Activated T-helper 2 cell treated with anti-CD3 and anti-CD28 coated beads, Interferon-gamma antibody, Interleukin-2, Interleukin-4, amounts not matched to agents 10 μg/mL and 5 μg/mL and 100 μg/mL, durations not matched to agents 14 hours and 24 hours and 36 hours (primary cell): ENCODE results near the gene ACACA. TPM values are rescaled to one million over a fixed set of nuclear protein-coding genes. Genes with fewer than 3 reads are reported as not detected.
"Not testable (repeated sequence)": the region's sequence is repeated elsewhere in the genome, so short reads cannot be mapped to it uniquely, and the experiment has no call there.

Experiments used
- DNase-seq: peaks from one replicate; pipeline ENCODE4 v3.0.0; 2021; ENCODE audit warnings: low spot score
- H3K27ac Mint-ChIP-seq: one replicate; pipeline ENCODE4 v1.8.0; 2021; ENCODE audit warnings: mixed read lengths
- H3K27me3 Mint-ChIP-seq: one replicate; pipeline ENCODE4 v1.8.0; 2021; ENCODE audit warnings: low read depth, mixed read lengths
- H3K36me3 Mint-ChIP-seq: one replicate; pipeline ENCODE4 v1.8.0; 2021; ENCODE audit warnings: low read depth, mixed read lengths
- H3K4me1 Mint-ChIP-seq: one replicate; pipeline ENCODE4 v1.8.0; 2021; ENCODE audit warnings: low read depth, mixed read lengths
- H3K4me3 Mint-ChIP-seq: one replicate; pipeline ENCODE4 v1.8.0; 2021; ENCODE audit warnings: low read depth, mild to moderate bottlenecking, moderate library complexity, mixed read lengths
- H3K9me3 Mint-ChIP-seq: one replicate; pipeline ENCODE4 v1.8.0; 2021; ENCODE audit warnings: mixed read lengths
- intact Hi-C: fragments of 100-400 bp; cut with micrococcal nuclease; formaldehyde crosslinking; loops from one replicate; pipeline ENCODE4 v1.15.1; 2023
- total RNA-seq: library from RNA; stranded (reverse); gene quantifications from 2 replicates; pipeline ENCODE4 v1.2.3, GENCODE V29; 2022

ACACA gene
- total RNA-seq, 1 donor from 2014 or later, result 109 TPM

- no peaks in the 10 kb centered on the region for H3K27me3 Mint-ChIP-seq
Observed at GRCh38 chr17:37358830-37359681, 47.6 kb downstream of the ACACA start.

GRCh38 chr17:37358098-37358829, 48.4 kb downstream of the ACACA start:
- Mint-ChIP-seq H3K27me3 (no peaks in the 10 kb centered on the region), H3K4me3 (peak overlapping the region; percentile 96), H3K4me1 (peaks cover 20% of the 10 kb centered on the region), H3K9me3 (no peaks in the 10 kb centered on the region), H3K36me3 (peaks cover 18% of the 10 kb centered on the region), H3K27ac (peak overlapping the region; percentile 83)
- peak; percentile 31 for DNase-seq
- intact Hi-C loops, result loop anchor here (5.0 kb wide), 1 partner anchor 34 kb away; no protein-coding TSS in a partner anchor

More at GRCh38 chr17:37358830-37359681, 47.6 kb downstream of the ACACA start:
- H3K4me1 Mint-ChIP-seq, result peaks cover 20% of the 10 kb centered on the region
- H3K27ac Mint-ChIP-seq, result peak overlapping the region; percentile 83
- H3K9me3 Mint-ChIP-seq, result no peaks in the 10 kb centered on the region
- peak overlapping the region; percentile 96 for H3K4me3 Mint-ChIP-seq
- intact Hi-C loops, result loop anchor here (5.0 kb wide), 1 partner anchor 33 kb away; no protein-coding TSS in a partner anchor
- peak; percentile 92 for DNase-seq
- peaks cover 15% of the 10 kb centered on the region for H3K36me3 Mint-ChIP-seq

GRCh38 chr17:37356796-37357569, 49.7 kb downstream of the ACACA start:
- not testable (repeated sequence) for H3K27me3 Mint-ChIP-seq, DNase-seq, H3K9me3 Mint-ChIP-seq, H3K27ac Mint-ChIP-seq
- H3K4me1 Mint-ChIP-seq, result peaks cover 20% of the 10 kb centered on the region
- H3K4me3 Mint-ChIP-seq, result peak overlapping the region; percentile 96
- intact Hi-C loops, result loop anchor here (5.0 kb wide), 1 partner anchor 35 kb away; no protein-coding TSS in a partner anchor
- peaks cover 22% of the 10 kb centered on the region for H3K36me3 Mint-ChIP-seq

GRCh38 chr17:37346863-37347402, 59.7 kb downstream of the ACACA start:
- not testable (repeated sequence) for H3K9me3 Mint-ChIP-seq, H3K27ac Mint-ChIP-seq
- peaks cover 33% of the 10 kb centered on the region for H3K36me3 Mint-ChIP-seq

GRCh38 chr17:37344519-37344918, 62.1 kb downstream of the ACACA start:
- Mint-ChIP-seq H3K27me3 (no peaks in the 10 kb centered on the region), H3K4me3 (no peak overlapping the region), H3K36me3 (peaks cover 42% of the 10 kb centered on the region), H3K27ac (peak overlapping the region; percentile 36), H3K4me1 (peaks cover 13% of the 10 kb centered on the region), H3K9me3 (peaks cover 6% of the 10 kb centered on the region)
- intact Hi-C loops, result no loop called here
- no peak for DNase-seq

More at GRCh38 chr17:37346863-37347402, 59.7 kb downstream of the ACACA start:
- intact Hi-C loops, DNase-seq, H3K4me3 Mint-ChIP-seq, H3K27me3 Mint-ChIP-seq: not testable (repeated sequence)
- H3K4me1 Mint-ChIP-seq, result peaks cover 10% of the 10 kb centered on the region

GRCh38 chr17:37342589-37342988, 64.0 kb downstream of the ACACA start:
- intact Hi-C loops, result no loop called here

GRCh38 chr17:37340804-37341203, 65.8 kb downstream of the ACACA start:
- DNase-seq, result no peak
- no peak overlapping the region for H3K4me3 Mint-ChIP-seq
- no peaks in the 10 kb centered on the region for H3K27me3 Mint-ChIP-seq
- H3K36me3 Mint-ChIP-seq, result peaks cover 41% of the 10 kb centered on the region
- intact Hi-C loops, result no loop called here
- no peaks in the 10 kb centered on the region for H3K9me3 Mint-ChIP-seq
- peaks cover 16% of the 10 kb centered on the region for H3K4me1 Mint-ChIP-seq
- no peak overlapping the region for H3K27ac Mint-ChIP-seq

More at GRCh38 chr17:37342589-37342988, 64.0 kb downstream of the ACACA start:
- Mint-ChIP-seq H3K9me3 (peaks cover 6% of the 10 kb centered on the region), H3K36me3 (peaks cover 43% of the 10 kb centered on the region), H3K27me3 (no peaks in the 10 kb centered on the region), H3K27ac (no peak overlapping the region), H3K4me3 (no peak overlapping the region), H3K4me1 (peaks cover 13% of the 10 kb centered on the region)
- DNase-seq, result no peak

- Mint-ChIP-seq H3K4me3 (no peak overlapping the region), H3K4me1 (peaks cover 6% of the 10 kb centered on the region), H3K36me3 (peaks cover 37% of the 10 kb centered on the region), H3K27ac (no peak overlapping the region), H3K9me3 (no peaks in the 10 kb centered on the region), H3K27me3 (no peaks in the 10 kb centered on the region)
- DNase-seq, result no peak
- intact Hi-C loops, result no loop called here
Observed at GRCh38 chr17:37339321-37339720, 67.3 kb downstream of the ACACA start.

GRCh38 chr17:37338847-37339246, 67.8 kb downstream of the ACACA start:
- intact Hi-C loops, result no loop called here
- H3K4me3 Mint-ChIP-seq, result no peak overlapping the region
- peaks cover 6% of the 10 kb centered on the region for H3K4me1 Mint-ChIP-seq
- no peak overlapping the region for H3K27ac Mint-ChIP-seq
- no peaks in the 10 kb centered on the region for H3K27me3 Mint-ChIP-seq
- peaks cover 37% of the 10 kb centered on the region for H3K36me3 Mint-ChIP-seq
- DNase-seq, result no peak
- H3K9me3 Mint-ChIP-seq, result no peaks in the 10 kb centered on the region

- Mint-ChIP-seq H3K4me3 (no peak overlapping the region), H3K36me3 (peaks cover 56% of the 10 kb centered on the region), H3K27ac (no peak overlapping the region), H3K27me3 (no peaks in the 10 kb centered on the region), H3K9me3 (no peaks in the 10 kb centered on the region), H3K4me1 (peaks cover 3% of the 10 kb centered on the region)
- no peak for DNase-seq
- intact Hi-C loops, result no loop called here
Observed at GRCh38 chr17:37327341-37328090, 79.1 kb downstream of the ACACA start.

- intact Hi-C loops, result no loop called here
- H3K4me3 Mint-ChIP-seq, result no peak overlapping the region
- no peak overlapping the region for H3K27ac Mint-ChIP-seq
Observed at GRCh38 chr17:37322826-37323561, 83.6 kb downstream of the ACACA start.

More at GRCh38 chr17:37322826-37323561, 83.6 kb downstream of the ACACA start:
- H3K36me3 Mint-ChIP-seq, result peaks cover 46% of the 10 kb centered on the region
- no peaks in the 10 kb centered on the region for H3K9me3 Mint-ChIP-seq
- no peaks in the 10 kb centered on the region for H3K27me3 Mint-ChIP-seq
- H3K4me1 Mint-ChIP-seq, result peaks cover 10% of the 10 kb centered on the region
- no peak for DNase-seq
